HG02623 (cell line): Measurements from ENCODE around the gene SERBP1.

ENCODE experiments used
- ATAC-seq: cut with Tn5 transposase; IDR thresholded peaks from one replicate; pipeline ENCODE4 v1.9.1; 2021; ENCODE audit warnings: moderate library complexity; ENCODE audit not compliant: unreplicated experiment

The SERBP1 gene

GRCh38 chr1:67371043-67371442 is 59.2 kb downstream of the SERBP1 start:
- no peak for ATAC-seq

GRCh38 chr1:67368046-67368514 is 62.1 kb downstream of the SERBP1 start:
- ATAC-seq = no peak

- no peak for ATAC-seq
Measured at GRCh38 chr1:67367370-67368045, 62.7 kb downstream of the SERBP1 start.

- ATAC-seq = no peak
Measured at GRCh38 chr1:67361641-67362040, 68.6 kb downstream of the SERBP1 start.

GRCh38 chr1:67359592-67359991 is 70.6 kb downstream of the SERBP1 start:
- ATAC-seq = no peak
